ENCODE results near the gene TATDN3.

GRCh38 chr1:212752252-212752933 is 39.3 kb upstream of the TATDN3 start:
- TF ChIP-seq YY1 (IDR thresholded peaks at IDR 0.05; ENCODE audit: extremely low read depth, insufficient replicate concordance, low read depth, low read length) (no peak), ATF3 (IDR thresholded peaks at IDR 0.05) (no peak), POLR2A (IDR thresholded peaks at IDR 0.05; ENCODE audit: borderline replicate concordance, extremely low read depth, insufficient read depth, insufficient read length) (no peak), ZBTB33 (IDR thresholded peaks at IDR 0.05; ENCODE audit: extremely low read depth, insufficient replicate concordance, low read length) (no peak), MAX (IDR thresholded peaks at IDR 0.05) (no peak), CTCF (IDR thresholded peaks at IDR 0.05 in 2 of 3, conservative IDR thresholded peaks at IDR 0.05 in 1 of 3; ENCODE audit: borderline replicate concordance in 1 of 3, insufficient read depth in 1 of 3, low read depth in 2 of 3, low read length in 2 of 3) (no peak), RAD21 (IDR thresholded peaks at IDR 0.05; ENCODE audit: low read depth) (no peak), ZFX (IDR thresholded peaks at IDR 0.05) (no peak), CEBPB (IDR thresholded peaks at IDR 0.05; ENCODE audit: low read depth) (no peak), POLR2AphosphoS5 (IDR thresholded peaks at IDR 0.05; ENCODE audit: low read depth, low read length) (no peak), REST (IDR thresholded peaks at IDR 0.05; ENCODE audit: low read depth) (no peak), SIN3A (IDR thresholded peaks at IDR 0.05; ENCODE audit: low read depth) (no peak)
